PFSK-1 (cell line): Measurements from ENCODE around the gene ABHD14A.

Experiments
- POLR2AphosphoS5 ChIP-seq: IDR thresholded peaks from 2 replicates; pipeline ENCODE4 v1.6.1; 2012; ENCODE audit warnings: low read depth, mild to moderate bottlenecking, control low read depth, low read length, moderate library complexity
- REST ChIP-seq, 2 experiments: IDR thresholded peaks; 2 replicates each; pipeline versions ENCODE4 v1.6.1 to v1.8.0; 2011 to 2012; ENCODE audit warnings: low read depth in 2 of 2, low read length in 2 of 2, control low read depth in 1 of 2, inconsistent platforms in 1 of 2, mild to moderate bottlenecking in 1 of 2, moderate library complexity in 1 of 2; ENCODE audit not compliant: insufficient read depth in 1 of 2

GRCh38 chr3:51957520-51958205, 17.2 kb upstream of the ABHD14A start:
- TF ChIP-seq POLR2AphosphoS5 (no peak), REST (IDR thresholded peaks at IDR 0.05; ENCODE audit: insufficient read depth in 1 of 2, low read depth in 2 of 2, low read length in 2 of 2) (no peak)
